ENCODE results near the gene FGD5.
"Not testable (repeated sequence)": the region's sequence is repeated elsewhere in the genome, so short reads cannot be mapped to it uniquely, and the experiment has no call there.

The FGD5 gene

DNA sequence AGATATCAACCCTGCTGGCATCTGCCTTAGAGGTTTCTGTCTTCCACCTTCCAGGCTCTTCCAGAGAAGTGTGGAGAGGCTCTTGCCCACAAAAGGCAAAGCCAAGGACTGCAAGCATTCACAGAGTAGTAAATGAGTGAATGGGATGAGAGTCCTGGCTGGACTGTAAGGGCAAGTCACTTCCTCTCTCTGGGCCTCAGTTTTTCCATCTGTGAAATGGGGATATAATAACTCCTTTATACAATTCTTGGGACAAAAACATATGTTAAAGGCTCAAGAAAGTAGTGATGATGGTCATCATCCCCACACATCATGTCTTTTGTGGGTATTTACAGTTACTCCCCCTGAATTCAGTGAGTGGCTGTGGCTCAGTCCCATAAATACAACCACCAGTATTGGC is 10.7 kb upstream of the FGD5 start:
- no peak for DNase-seq

DNA sequence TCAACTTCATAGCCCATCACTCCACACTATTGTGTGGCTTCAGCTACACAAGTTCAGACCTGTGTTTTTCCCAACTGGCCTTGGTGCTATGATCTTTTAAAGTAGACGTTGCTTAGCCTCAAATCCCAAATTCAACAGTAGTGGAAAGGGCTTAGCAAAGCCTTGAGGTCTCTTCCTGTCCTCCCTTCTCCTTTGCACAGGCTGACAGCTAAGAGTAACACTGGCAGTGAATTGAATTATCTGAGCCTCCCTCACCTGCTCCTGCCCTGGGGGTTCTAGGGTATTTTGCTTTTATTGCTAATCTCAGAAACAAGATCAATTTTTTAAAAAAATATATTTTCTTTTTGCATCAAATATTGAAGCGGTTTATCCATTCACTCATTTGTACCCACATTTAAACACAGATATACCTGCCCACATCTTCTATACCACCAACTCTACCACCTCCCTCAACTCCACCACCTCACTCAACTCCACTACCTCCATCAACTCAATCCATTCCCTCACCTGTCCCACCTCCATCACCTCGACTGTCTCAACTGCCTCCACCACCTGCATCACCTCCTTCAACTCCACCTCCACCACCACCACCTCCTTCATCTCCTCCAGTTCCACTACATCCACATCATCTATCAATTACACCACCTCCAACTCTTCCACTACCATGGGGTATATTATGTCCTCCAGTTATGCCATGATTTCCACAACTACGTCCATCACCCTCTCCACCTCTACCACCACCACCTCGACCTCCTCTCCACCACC is 10.1 kb upstream of the FGD5 start:
- no peak for DNase-seq

DNA sequence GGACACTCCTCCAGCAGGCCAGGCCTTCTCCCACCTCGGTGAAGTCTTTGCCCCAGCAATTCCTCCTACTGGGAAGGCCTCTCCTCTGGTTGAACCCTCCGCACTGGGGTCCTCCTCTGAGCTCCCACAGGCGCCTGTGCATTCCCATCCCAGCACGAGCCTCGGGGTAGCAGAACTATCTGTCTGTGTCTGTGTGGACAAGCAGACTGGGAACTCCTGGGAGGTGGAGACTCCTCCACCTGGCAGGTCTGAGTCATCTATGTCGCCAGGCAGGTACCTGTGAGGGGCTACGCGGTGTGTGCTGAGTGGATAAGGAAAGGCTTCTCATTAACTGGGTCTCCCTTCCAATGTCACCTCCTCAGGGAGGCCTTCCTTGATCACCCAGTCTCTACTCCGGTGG is 9.2 kb upstream of the FGD5 start:
- DNase-seq: not testable (repeated sequence)

DNA sequence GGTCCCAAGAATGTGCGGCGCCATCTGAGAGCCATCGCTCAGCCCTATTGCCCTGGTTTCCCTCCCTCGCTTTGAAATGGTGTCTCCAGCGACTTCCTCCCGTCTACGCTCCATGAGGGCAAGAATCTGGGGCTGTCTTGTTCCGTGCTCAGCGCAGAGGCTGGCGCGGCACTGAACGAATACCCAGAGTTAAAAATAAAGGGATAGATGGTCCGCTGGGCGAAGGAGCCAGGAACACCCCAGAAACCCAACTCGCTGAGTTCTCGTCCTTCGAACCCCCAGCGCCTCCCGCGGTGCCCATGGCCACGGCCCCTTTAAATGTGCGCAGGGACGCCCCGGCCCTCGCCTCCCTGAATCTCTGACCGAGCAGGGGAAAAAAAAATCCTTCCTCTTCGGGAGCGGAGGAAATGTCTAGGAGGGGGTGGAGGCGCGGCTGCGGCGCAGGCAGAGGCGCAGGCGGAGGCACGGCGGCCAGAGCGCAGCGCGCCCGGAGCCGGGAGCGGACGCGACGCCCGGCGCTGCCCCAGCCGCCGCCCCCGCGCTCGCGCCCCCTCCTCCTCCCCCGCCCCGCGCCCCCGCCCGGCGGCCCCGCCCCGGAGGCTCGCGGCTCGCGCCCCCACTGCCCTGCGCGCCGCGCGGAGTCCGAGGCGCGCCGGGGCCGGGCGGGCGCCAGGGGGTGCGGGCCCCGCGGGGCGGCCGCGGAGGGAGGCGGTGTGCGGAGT is 8.5 kb upstream of the FGD5 start:
- peak; percentile 56 for DNase-seq

DNA sequence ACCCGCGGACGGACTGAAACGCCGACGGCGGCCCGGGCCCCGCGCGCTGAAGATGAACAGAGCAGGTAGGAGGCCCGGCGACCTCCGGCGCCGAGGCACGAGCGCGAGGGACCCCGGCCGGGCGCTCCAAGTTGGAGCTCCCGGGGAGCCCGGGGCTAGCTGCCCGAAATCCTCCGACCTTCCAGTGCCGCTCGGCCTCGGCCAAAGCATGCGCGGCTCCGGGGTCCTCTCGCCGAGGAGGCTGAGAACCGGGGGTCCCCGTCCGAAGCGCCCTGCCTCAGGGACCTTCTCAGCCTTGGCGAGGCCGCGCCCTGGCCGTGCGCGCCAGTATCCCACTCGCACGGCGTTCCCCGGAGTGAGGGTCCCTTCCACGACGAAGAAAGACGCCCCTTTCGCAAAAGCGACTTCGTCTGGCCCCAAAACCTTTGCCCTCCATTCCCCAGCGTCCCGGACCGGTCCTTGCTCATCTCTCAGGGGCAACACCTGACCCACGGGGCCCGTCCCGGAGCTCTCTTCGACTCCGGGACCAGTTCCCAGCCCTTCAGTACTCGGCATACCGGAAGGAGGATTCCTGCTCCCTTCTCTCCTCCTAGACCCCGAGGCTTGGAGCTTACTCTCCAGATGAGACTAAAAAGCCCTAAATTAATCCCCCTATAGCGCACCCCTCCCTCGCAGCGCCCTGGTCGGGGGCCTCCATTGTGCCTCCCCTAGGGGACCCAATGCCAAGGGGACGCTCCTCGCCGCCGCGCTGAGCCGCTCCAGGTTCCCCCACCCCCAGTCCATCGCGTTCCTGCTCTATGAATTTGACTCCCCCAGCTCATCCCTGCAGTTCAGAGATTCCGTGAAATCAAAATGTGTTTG is 7.7 kb upstream of the FGD5 start:
- DNase-seq: no peak

DNA sequence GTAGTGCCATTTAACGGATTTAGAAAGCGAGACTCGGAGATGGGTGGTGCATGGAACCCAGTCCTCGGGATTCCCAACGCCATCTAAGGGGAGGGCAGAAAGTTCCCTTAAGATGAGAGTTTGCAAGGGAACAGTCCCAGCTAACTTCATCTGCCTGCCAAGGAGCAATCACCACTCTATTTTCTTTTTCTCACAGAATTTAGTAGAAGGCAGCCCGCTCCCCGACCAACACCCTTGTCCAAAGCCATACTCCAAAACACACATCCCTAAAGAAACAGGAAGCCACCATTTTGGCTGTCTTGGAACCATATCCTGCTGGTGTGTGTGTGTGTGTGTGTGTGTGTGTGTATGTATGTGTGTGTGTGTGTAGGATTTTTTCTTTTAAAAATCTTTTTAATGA is 7.1 kb upstream of the FGD5 start:
- DNase-seq: no peak

DNA sequence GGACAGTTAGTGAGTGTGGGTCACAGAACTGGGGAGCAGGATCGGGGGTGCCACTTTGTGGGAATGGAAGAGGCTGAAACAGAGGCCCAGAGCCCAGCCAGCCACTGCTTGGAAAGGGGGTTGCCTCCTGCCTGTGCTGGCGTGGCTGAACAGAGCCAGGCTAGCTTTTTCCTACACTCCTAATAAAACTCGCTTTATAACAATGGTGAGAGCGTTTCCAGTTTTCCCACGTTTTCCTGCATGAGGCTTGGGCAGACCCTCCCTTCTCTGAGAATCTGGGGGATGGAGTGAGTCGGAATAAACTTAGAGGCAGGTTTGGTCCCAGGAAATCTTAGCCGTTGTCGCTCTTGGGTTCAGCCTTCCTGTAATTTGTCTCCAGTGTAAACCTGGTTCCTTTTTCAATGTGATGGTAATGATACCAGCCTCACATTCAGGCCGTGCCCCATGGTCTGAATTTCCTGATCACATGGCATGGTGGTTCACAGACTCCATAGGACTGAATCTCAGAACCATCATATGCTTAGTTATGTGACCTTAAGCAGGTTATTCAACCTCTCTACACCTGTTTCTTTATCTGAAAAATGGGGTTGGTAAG is 6.5 kb upstream of the FGD5 start:
- DNase-seq: no peak

DNA sequence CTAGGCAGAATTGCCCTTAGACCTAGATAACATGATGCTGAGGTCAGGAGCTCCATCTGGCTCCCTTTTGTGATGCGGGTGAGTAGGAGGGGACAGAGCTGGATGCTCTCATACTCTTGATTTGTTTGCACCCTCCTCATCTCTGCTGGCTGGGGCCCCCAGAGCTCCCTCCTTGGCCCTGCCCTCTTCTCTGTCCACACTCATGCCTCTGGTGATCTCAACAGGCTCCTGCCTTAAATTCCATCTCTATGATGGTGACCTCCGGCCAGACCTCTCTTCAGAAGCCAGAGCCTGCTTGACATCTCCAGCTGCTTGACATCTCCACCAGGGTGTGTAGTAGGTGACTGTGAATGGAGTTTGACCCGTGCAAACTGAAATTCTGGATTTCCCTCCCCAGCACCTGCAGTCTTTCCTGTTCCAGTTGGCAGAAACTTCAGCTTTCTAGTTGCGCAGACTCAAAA is 4.3 kb upstream of the FGD5 start:
- no peak for DNase-seq

DNA sequence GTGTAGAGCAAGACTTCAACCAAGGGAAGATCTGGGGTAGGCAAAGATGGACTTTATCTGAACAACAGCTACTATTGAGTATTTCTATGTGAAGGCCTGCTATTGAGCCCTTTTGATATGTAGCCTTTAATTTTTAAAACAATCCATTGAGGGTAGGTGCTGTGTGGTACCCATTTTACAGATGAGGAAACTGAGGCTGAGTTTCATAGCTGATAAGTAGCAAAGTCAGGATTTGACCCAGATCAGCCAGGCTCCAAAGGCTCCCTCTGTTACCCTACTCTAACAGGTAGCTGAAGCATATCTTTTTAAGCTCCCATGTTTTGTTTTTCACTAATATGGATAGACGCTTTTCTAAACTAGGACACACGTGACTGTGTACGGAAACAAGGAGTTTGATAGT is 2.4 kb upstream of the FGD5 start:
- DNase-seq: no peak

DNA sequence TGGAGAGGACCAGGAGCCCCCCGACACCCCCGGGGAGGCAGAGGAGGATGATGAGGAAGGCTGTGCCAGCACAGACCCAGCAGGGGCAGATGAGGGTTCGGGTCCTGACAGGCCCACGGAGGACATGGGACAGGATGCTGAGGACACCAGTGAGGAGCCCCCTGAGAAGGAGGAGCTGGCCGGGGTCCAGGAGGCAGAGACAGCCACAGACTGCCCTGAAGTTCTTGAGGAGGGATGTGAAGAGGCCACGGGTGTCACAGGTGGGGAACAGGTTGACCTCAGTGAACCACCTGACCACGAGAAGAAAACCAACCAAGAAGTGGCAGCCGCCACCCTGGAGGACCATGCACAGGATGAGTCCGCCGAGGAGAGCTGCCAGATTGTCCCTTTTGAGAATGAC is 909 bp downstream of the FGD5 start:
- no peak for DNase-seq

DNA sequence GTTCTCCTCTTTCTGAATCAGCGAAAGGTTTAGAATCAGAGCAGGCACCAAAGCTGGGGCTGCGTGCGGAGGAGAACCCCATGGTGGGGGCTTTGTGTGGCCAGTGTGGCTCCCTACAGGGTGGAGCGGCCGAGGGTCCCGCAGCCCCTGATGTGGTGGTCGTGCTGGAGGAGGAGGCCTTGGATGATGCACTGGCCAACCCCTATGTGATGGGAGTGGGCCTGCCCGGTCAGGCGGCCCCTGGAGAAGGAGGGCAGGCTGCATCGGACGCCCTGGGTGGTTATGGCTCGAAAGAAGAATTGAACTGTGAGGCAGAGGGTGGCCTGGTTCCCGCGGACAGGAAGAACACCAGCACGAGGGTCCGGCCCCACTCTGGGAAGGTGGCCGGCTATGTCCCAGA is 1.4 kb downstream of the FGD5 start:
- DNase-seq: no peak

DNA sequence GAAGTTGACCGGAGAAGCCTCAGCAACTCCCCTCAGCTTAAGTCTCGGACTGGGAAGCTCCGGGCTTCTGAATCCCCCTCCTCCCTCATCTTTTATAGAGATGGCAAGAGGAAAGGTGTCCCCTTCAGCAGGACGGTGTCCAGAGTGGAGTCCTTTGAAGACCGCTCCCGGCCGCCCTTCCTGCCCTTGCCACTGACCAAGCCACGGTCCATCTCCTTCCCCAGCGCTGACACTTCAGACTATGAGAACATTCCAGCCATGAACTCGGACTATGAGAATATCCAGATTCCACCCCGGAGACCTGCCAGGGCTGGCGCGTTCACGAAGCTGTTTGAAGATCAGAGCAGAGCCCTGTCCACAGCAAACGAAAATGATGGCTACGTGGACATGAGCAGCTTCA is 2.4 kb downstream of the FGD5 start:
- no peak for DNase-seq

DNA sequence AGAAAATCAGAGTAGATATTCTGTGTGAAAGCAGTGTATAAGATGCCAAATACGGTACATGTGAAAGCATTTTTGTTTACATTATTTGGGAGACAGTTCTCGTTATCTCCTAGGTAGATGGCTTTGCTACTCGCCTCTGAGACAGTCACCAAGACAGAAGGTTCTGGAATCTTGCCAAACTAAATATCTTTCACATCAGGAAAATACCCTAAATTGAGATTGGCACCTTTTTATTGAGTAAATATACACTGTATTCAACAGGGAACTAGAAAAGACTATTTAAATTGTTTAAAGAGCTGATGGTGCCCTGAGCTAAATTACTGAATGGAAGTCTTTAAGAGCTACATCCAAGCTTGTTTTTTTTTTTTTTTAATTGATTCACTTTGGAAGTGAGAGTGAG is 3.4 kb downstream of the FGD5 start:
- DNase-seq: no peak

DNA sequence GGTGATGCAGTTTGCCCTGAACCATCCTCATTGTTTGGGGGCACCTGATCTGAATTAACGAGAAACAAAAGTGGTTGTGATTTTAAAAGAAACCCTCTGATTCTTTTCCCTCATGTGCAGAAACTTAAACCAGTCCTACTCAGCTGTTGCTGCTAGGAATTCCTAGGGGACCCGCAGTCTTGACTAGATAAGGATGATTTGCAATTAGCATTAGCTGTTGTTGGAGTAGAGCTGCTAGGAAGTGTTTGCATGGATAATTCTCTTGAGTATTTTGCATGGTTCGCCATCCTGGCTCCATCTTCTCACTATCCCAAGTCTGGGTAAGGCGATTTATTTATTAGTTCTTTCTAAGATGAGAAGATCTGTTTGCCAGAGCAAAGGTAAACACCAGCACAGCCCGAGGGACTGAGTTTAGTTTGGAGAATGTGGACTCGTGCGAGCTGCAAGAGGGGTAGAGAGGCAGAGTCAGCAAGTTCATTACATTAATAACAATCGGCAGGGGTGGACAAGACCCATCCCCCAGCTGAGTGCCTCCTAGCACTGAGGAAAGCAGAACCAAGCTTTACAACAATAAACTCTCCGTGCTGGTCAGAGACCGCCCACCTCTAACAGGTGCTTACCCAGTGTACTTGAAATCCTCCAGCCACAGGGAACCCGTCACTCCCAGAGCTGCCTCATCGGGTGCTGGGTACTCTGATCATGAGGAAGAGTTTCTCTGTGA is 4.1 kb downstream of the FGD5 start:
- DNase-seq: peak; percentile 24

DNA sequence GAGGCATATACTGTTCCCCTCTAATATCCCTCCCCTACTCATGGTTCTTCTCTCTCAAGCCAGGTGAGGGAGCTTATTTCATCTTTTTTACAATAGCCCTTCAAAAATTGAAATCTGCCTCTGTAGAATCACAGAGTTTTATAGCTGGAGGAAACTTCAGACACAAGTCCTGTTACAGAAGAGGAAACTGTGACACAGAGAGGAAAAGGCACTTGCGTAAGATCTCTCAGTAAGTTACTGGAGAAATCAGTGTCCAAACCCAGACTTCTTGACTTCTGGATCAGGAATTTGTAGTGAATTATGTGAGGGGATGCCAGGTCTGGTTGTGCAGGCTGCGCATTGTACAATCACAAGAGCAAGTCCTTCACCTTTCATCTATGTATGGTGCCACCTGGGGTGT is 4.6 kb downstream of the FGD5 start:
- peak; percentile 59 for DNase-seq

DNA sequence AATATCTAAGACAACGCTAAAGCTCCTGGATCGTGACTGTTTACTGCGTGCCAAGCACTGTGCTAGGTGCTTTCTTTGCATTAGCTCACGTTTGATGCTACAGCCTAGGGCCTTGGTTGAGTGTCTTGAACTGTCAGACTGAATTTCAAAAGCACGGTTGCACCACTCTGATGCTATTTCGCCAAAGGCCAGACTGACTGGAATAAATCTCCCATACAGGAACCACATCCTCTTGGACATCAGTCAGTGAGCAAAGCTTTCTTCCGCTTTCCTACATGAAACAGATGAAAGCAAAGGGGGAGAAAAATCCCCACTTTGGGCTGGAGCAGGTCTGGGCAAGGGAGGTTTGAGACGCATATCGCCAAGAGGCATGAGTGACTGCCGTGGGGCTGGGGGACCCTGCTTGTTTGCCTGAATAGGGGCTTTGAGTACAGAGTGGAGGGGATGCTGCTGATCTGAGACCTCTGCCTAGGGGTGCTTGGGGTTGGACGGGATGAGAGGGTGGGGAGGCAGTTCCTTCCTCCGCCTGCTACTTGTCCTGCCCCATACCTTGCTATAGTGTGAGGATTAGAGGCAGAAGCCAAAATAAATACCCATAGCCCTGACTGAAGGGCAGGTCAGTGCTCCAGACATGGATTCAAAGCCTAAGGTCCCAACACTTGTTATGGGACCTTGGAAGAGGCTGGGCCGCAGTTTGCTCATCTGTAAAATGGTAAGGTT is 5.3 kb downstream of the FGD5 start:
- peak; percentile 59 for DNase-seq

DNA sequence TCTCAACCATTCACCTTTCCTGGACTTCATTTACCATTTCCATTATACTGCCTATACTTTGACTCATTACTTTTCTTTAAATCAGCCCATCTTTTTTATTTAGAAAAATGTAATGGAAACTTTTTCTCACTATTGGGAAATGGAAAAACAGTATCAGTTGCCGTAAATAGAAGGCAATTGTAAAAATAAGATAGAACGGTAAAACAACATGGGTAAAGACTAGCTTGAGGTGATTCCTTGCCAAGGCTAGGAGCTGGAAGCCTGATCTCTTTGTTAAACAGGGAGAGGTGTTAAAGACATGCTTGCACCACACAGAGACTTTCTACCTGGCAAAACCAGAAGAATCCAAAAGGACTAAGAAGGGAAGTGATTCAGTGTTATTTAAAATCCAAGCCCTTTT is 5.9 kb downstream of the FGD5 start:
- no peak for DNase-seq

DNA sequence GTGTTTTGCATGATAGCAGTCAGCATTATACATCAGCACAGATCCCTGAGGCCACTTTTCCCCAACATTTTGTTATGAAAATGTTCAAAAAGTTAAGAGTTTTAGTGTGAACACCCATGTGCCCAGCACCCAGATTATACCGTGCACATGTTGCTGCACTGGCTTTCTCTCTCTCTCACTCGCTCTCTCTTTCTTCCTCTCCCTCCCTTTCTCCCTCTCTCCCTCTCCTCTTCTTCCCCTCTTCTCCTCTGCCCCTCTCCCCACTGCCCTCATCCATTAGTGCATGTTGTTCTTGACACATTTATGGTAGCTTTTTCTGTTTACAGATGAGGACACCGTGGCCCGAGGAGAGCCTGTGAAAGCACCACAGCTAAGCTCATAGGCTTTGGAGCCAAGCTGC is 7.3 kb downstream of the FGD5 start:
- DNase-seq: no peak

DNA sequence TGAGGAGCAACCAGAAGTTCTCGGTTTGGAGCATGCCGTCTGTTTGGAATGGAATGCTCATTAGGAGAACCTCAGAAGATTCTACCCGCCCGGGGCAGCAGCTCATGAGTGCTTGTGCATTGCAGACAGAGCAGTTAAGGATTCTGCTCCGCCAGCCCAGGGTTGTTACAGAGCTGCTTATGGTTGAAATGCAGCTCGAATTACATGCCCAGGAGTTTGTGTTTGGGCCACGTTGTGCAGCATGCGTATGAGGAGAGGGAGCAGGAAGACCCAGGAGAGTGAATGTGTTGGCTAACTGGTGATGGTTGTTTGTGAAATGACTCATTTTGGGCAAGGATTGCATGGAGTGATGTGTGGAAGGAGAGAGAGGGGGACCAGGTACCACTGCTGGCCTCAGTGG is 9.0 kb downstream of the FGD5 start:
- DNase-seq: no peak

DNA sequence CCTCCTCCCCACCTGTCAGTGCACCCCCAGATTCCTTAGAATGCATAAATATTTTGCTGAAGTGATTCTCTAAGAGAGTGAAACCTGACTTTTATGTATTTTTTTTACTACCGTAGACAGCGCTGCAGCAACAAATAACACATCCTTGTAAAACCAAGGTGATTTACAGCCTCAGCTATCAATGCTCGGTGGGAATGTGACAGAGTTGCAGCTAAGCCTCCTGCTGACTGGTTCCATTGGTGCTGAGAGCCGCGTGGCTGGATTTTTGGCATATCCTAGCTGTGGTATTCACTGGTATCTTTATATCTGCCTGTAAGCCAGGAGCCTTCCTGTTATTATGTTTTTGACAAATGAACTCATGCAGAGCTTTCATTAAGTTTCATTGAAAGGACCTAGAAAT is 11.0 kb downstream of the FGD5 start:
- DNase-seq: no peak

DNA sequence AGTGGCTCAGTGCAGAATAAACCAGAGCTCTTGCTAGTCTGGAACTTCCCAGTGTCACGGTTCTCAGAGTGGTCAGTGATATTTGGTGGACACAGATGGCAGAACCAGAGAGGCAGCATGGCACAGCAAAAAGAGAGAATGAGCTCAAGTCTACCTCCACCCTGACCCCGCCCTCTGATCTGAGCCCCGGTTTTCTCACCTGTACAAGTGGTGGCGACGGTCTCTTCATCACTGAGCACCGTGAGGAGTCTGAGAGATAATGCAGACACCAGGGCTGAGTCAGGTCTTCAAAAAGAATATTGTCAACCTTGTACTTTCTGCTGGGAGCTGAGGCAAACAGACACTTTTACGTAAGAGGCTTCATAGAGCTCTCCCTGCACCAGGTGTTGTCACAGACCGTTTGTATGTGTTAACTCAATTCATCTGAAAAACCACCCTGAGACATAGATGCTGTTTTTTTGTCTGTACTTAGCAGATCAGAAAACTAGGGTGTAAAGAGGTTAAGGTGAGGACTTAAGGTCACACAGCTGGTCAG is 13.2 kb downstream of the FGD5 start:
- DNase-seq: no peak
